Neuron (in vitro differentiated cells): ENCODE data around the gene CXCL11.

Experiments used
- H2AFZ ChIP-seq: one replicate; pipeline ENCODE4 v1.6.1; 2013; ENCODE audit warnings: low read depth, mild to moderate bottlenecking, inconsistent platforms, low read length, moderate library complexity
- H3K27me3 ChIP-seq: one replicate; pipeline ENCODE4 v1.6.1; 2013; ENCODE audit warnings: low read length; ENCODE audit not compliant: insufficient read depth
- H3K36me3 ChIP-seq: one replicate; pipeline ENCODE4 v1.6.1; 2013; ENCODE audit warnings: low read length; ENCODE audit not compliant: insufficient read depth
- H3K4me1 ChIP-seq: one replicate; pipeline ENCODE4 v1.6.1; 2013; ENCODE audit warnings: low read length; ENCODE audit not compliant: insufficient read depth
- H3K4me3 ChIP-seq: 2 replicates; pipeline ENCODE4 v1.5.1; 2013; ENCODE audit warnings: mild to moderate bottlenecking, low read length, moderate library complexity
- H3K9me3 ChIP-seq: one replicate; pipeline ENCODE4 v1.6.1; 2013; ENCODE audit warnings: low read length

CXCL11 gene

DNA sequence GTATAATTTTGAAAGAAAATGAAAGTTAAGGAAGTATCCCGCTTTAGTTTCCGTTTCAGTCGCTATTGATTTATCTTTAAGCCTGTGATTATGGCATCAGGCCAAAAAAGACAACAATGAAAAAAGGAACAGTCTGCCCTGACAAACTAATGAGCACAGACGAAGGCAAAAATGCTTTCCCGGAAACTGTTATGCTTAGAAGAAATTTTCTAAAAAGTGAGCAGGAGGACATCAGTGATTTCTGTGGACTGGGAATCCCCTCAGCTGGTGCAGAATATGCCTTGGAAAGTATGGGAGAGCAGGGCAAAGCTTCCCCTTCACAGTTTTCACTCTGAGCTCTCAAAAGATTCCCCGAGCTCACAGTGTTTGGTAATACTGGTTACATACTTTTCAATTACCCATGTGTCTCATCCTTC, 7.5 kb downstream of the CXCL11 start:
- no peaks in the 10 kb centered on the region for H3K9me3 ChIP-seq
- H3K4me1 ChIP-seq = no peaks in the 10 kb centered on the region
- H3K27me3 ChIP-seq = peaks cover 18% of the 10 kb centered on the region
- H3K4me3 ChIP-seq = no peak overlapping the region
- no peaks in the 10 kb centered on the region for H3K36me3 ChIP-seq
- H2AFZ ChIP-seq = no peak overlapping the region

DNA sequence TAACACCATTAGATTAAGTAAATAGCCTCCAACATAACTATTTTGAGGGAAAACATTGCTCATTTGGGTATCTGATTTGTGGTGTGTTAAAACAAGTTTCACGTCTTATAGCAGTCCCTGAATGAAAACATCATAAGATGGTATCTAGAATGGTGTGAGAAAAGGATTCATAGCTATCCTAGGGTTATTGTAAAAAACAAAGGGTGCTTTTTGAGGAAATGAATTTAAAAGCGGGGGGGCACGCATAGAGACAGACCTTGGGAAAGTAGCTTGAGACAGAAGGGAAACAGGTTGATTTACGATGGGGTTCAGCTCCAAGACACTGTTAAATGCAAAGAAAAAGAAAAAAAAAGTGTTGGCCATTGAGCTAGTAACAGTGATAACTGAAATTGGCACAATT, 11.8 kb downstream of the CXCL11 start:
- no peaks in the 10 kb centered on the region for H3K36me3 ChIP-seq
- H3K9me3 ChIP-seq = no peaks in the 10 kb centered on the region
- H3K27me3 ChIP-seq = peaks cover 26% of the 10 kb centered on the region
- H3K4me1 ChIP-seq = no peaks in the 10 kb centered on the region
- H2AFZ ChIP-seq = no peak overlapping the region
- no peak overlapping the region for H3K4me3 ChIP-seq

DNA sequence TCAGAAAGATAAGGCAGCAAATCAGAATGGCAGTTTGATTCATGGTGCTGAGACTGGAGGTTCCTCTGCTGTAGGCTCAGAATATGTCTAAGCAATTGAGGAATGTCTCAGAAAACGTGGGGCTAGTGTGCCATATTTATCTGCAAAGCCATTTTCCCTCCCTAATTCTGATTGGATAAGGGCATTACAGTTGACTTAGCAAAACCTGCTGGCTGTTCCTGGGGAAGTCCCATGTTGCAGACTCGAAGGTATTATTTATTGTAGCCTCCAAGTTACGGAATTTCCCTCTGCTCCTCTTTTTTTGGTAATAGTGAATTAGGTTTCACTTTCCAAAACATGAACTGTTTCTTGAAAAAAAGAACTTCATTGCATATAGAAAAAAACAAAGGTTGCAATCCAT, 12.5 kb downstream of the CXCL11 start, which contains the start of gene CXCL10:
Gene CXCL10 (minus strand): TSS at position 109 of the 400 bp plus-strand sequence. CDS start 66 bp downstream, at position 43.
- peaks cover 22% of the 10 kb centered on the region for H3K27me3 ChIP-seq
- no peak within 1 kb of the TSS for H3K4me3 ChIP-seq
- H3K9me3 ChIP-seq = no peaks in the 10 kb centered on the region
- H2AFZ ChIP-seq = no peak within 1 kb of the TSS
- no peaks in the 10 kb centered on the region for H3K36me3 ChIP-seq
- H3K4me1 ChIP-seq = no peaks in the 10 kb centered on the region

DNA sequence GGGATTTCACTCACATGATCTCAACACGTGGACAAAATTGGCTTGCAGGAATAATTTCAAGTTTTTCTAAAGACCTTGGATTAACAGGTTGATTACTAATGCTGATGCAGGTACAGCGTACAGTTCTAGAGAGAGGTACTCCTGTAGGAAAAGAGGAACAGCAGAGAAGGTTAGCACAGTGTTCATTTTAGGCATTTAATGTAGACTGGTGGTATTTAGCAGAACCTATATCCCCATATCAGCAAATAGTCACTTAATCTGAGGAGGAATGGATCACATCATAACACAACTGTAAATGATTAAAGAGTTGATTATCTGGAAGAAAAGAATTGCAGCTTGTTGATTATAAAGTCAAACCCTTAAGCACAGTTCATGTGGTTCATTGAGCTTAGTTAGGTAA, 13.2 kb downstream of the CXCL11 start:
- H3K9me3 ChIP-seq = no peaks in the 10 kb centered on the region
- no peak overlapping the region for H2AFZ ChIP-seq
- H3K27me3 ChIP-seq = peaks cover 21% of the 10 kb centered on the region
- no peaks in the 10 kb centered on the region for H3K4me1 ChIP-seq
- no peak overlapping the region for H3K4me3 ChIP-seq
- no peaks in the 10 kb centered on the region for H3K36me3 ChIP-seq

DNA sequence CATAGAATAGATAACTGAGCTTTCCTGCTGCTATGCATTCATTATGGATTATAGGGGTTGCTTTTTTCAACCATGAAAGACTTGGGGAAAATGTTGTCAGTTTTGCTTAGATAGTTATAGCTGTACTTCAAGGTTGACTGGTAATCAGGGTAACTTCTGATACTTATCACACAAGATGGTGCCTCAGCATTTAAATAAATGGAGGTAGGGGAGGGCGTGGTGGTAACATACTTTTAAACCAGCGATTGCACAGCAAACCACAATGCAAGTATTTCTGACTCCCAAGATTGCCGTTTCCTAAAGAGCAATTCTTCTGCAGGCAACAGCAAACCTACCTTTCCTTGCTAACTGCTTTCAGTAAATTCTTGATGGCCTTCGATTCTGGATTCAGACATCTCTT, 13.8 kb downstream of the CXCL11 start:
- Histone ChIP-seq H3K4me3 (no peak overlapping the region), H3K36me3 (no peaks in the 10 kb centered on the region), H3K9me3 (no peaks in the 10 kb centered on the region), H3K27me3 (peaks cover 22% of the 10 kb centered on the region), H2AFZ (no peak overlapping the region), H3K4me1 (no peaks in the 10 kb centered on the region)

DNA sequence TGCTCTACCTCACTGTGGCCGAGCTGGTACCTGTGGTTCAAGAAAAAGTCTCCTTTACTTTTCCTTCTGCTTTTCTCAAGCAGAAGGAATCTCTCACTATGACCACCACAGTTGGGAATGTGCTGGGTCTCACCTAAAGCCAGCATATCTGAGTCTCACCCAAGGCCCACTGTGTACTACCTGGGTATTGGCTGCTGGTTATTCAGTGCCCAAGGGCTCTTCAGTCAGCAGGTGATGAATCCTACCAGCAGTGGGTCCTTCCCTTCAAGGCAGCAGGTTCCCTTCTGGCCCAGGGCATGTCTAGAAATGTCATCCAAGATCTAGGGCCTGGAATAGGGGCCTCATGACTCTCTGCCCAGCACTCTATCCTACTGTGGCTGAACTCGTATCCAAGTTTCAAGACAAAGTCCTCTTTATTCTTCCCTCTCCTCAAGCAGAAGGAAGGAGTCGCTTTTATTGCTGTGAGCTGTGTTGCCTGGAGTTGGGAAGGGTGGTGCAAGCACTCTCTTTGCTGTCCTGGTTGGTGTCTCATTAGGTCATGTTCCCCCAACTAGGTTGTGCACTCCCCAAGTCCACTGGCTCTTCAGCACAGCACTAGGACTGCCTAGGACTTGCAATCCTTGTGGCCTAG, 18.7 kb downstream of the CXCL11 start:
- no peak overlapping the region for H2AFZ ChIP-seq
- no peaks in the 10 kb centered on the region for H3K9me3 ChIP-seq
- H3K36me3 ChIP-seq = no peaks in the 10 kb centered on the region
- no peaks in the 10 kb centered on the region for H3K4me1 ChIP-seq
- H3K27me3 ChIP-seq = peaks cover 10% of the 10 kb centered on the region
- no peak overlapping the region for H3K4me3 ChIP-seq

DNA sequence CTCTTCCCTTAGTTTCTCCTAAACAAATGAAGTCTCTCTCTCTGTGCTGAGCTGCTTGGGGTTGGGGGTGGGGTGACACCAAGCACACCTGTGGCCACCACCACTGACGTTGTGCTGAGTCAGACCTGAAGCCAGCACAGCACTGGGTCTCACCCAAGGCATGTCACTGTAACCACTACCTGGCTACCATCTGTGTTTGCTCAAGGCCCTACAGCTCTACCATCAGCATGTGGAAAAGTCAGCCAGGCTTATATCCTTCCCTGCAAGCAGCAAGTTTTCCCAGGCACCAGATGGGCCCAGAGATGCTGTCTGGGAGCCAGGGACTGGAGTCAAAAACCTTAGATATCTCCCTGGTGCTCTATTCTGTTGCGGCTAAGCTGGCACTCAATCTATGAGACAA, 19.5 kb downstream of the CXCL11 start:
- peaks cover 6% of the 10 kb centered on the region for H3K27me3 ChIP-seq
- peaks cover 6% of the 10 kb centered on the region for H3K4me1 ChIP-seq
- no peaks in the 10 kb centered on the region for H3K9me3 ChIP-seq
- H2AFZ ChIP-seq = no peak overlapping the region
- H3K4me3 ChIP-seq = no peak overlapping the region
- H3K36me3 ChIP-seq = no peaks in the 10 kb centered on the region

DNA sequence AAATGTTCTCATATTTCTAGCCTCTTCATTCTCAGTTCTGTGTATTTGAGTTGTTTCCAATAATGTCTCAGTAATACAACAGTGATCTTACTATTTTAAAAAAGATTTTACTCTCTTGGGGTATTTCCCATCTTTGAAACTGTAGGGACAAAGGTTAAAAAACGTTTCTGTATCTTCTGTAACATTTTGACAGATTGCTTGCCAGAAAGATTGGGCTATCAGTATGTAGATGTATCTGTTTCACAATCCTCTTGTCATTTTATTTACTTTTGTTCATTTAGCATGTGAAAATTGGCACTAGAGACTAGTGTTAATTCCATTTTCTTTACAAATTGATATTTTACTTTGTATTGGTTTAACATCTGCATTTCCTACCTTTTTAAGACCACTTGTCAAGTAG, 22.3 kb downstream of the CXCL11 start:
- H2AFZ ChIP-seq = no peak overlapping the region
- H3K9me3 ChIP-seq = no peaks in the 10 kb centered on the region
- H3K27me3 ChIP-seq = peaks cover 6% of the 10 kb centered on the region
- H3K4me1 ChIP-seq = peaks cover 6% of the 10 kb centered on the region
- no peak overlapping the region for H3K4me3 ChIP-seq
- H3K36me3 ChIP-seq = no peaks in the 10 kb centered on the region

DNA sequence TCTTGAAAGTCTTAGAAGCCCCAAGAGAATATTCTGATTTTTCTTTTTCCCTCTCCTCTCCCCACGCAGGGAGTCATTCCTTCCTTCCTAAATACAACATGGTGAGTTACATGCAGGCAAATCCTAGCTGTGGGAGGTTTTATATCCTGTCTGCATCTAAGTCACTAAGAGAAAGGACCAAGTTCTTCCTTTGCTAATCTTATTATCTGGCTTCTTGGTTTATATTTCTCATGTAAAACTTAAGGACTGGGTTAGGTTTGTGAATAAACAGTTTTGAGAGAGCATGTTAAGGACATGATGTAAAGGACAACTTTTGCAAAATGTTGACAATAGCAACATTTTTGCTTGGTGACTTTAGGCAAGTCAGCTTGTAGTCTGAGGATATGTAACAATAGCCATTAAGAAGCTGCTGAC, 23.5 kb downstream of the CXCL11 start:
- H3K9me3 ChIP-seq = no peaks in the 10 kb centered on the region
- no peak overlapping the region for H3K4me3 ChIP-seq
- H3K4me1 ChIP-seq = peaks cover 6% of the 10 kb centered on the region
- no peaks in the 10 kb centered on the region for H3K36me3 ChIP-seq
- peak overlapping the region; percentile 51 for H2AFZ ChIP-seq
- peaks cover 6% of the 10 kb centered on the region for H3K27me3 ChIP-seq

DNA sequence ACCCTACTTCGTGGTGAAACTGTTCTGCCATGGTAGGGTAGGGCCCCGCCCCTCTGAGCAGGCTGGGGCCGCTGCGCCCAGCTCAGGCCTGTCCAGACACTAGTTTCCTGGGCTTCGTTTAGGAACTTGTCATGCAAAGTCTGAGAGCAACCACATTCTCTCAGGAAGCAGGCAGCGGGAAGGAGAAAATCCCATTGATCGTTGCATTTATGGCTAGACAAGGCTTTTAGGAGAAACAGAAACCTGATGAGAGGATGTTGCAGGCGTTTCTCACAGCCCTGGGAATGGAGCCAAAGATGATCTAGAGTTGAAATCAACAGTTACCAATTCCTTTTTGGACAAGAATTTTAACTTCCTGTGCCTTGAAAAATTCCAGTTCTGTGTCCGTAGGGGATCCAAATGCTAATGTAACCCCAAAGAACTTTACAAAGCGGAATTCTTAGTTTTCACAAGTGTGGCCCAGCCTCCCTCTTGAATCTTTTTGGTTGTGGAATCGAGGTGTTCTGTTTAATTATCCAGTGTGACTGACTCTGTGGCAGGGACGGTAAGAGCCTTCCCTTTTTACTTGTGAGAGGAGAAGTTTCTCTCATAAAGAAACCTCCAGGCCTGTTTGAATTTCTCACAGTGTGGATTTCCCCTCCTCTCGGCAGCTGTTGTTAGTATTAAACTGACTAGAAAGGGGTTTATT, 24.0 kb downstream of the CXCL11 start:
- peak overlapping the region; percentile 51 for H2AFZ ChIP-seq
- peaks cover 6% of the 10 kb centered on the region for H3K4me1 ChIP-seq
- no peaks in the 10 kb centered on the region for H3K9me3 ChIP-seq
- H3K36me3 ChIP-seq = no peaks in the 10 kb centered on the region
- H3K27me3 ChIP-seq = peaks cover 6% of the 10 kb centered on the region
- H3K4me3 ChIP-seq = no peak overlapping the region

DNA sequence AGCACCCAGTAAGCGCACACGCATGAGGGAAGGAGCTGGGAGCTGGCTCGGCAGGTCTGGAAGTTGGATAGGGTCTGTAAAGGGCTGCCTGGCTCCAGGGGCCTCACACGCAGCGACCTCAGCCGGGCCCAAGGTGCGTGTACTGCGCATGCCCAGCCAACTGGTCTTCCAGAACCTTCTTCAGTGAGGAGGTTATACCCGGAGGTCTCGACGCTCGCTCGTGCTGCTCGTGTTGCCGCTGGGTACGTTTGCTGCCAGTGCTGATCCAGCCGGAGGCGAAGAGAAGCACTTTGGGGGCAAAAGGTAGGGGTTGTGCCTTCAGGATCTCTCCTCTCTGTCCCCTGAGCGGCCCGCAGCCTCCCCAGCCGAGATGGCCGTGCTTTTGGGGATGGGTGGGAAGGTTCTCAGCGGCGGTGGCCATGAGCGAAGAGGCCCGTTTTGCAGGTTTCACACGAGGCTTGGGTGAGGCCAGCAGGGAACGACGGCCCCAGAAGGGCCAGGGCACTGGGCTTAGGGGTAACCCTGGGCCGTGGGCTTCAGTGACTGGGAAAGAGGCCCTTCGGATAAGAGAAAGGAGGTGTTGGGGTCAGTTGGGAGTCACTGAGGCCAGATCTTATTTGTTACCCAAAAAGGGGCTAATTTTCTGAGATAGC, 24.7 kb downstream of the CXCL11 start:
- Histone ChIP-seq H3K4me3 (no peak overlapping the region), H2AFZ (no peak overlapping the region), H3K36me3 (no peaks in the 10 kb centered on the region), H3K27me3 (peaks cover 9% of the 10 kb centered on the region), H3K4me1 (peaks cover 6% of the 10 kb centered on the region), H3K9me3 (no peaks in the 10 kb centered on the region)

DNA sequence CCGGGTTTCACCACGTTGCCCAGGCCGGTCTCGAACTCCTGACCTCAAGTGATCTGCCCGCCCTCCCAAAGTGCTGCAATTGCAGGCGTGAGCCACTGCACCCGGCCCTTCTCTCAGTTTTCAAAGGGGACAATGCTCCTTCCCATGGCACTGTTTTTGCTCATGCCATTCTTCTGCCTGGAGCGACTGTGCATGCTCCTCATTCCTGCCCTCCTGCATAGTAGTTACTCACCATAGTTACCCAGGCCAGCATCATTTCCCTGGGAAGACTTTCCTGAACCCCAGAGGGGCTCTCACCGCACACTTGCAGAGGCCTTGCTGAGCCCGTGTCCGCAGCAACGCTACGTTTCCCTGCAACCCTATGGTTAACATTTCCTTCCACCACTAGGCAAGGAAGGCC, 25.3 kb downstream of the CXCL11 start:
- H3K4me3 ChIP-seq = no peak overlapping the region
- peaks cover 6% of the 10 kb centered on the region for H3K4me1 ChIP-seq
- no peak overlapping the region for H2AFZ ChIP-seq
- no peaks in the 10 kb centered on the region for H3K9me3 ChIP-seq
- no peaks in the 10 kb centered on the region for H3K36me3 ChIP-seq
- H3K27me3 ChIP-seq = peaks cover 9% of the 10 kb centered on the region

DNA sequence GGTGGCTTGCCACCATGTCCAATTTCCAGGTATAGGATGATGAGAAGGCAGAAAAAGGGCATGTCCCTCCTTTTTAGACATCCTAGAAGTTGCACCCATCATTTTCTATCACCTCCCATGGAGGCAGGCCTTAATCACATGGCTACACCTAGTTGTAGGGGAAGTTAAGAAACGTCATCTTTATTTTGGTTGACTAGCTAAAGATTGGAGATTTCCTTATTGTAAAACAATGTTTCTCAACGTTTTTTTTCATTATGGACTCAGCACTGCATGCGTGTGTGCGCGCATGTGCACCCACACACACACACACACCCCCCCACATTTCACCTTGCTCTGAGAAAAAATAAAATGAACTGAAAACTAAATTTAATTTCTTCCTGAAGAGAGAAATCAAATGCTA, 26.6 kb downstream of the CXCL11 start:
- H3K4me3 ChIP-seq = no peak overlapping the region

More for the DNA sequence above, 26.6 kb downstream of the CXCL11 start:
- H3K9me3 ChIP-seq = no peaks in the 10 kb centered on the region
- H3K4me1 ChIP-seq = peaks cover 6% of the 10 kb centered on the region
- H2AFZ ChIP-seq = no peak overlapping the region
- H3K36me3 ChIP-seq = no peaks in the 10 kb centered on the region
- H3K27me3 ChIP-seq = peaks cover 9% of the 10 kb centered on the region
